Uterus (tissue), 2 donors: ENCODE results near the gene TDRD9.

Experiments
- POLR2A ChIP-seq, 2 donors: fragments of 450-650 bp; IDR thresholded peaks; one replicate each; pipeline ENCODE4 v1.6.1; 2016; ENCODE audit warnings: antibody characterized with exemption in 2 of 2, mild to moderate bottlenecking in 1 of 2, moderate library complexity in 1 of 2
- TF ChIP-seq, protein P1 (sequence below), 4 experiments: fragments of 200-600 bp in 2 of 4; fragments of 450-650 bp in 2 of 4; sonication (generic) in 2 of 4; IDR thresholded peaks; one replicate each; pipeline ENCODE4 v1.5.1; 2016 to 2019; ENCODE audit warnings: antibody characterized with exemption in 4 of 4, mild to moderate bottlenecking in 2 of 4, moderate library complexity in 1 of 4

GRCh38 chr14:104025534-104025933, 97.3 kb downstream of the TDRD9 start:
- no peak for TF ChIP-seq POLR2A (IDR thresholded peaks at IDR 0.05)
- TF ChIP-seq, protein P1, sequence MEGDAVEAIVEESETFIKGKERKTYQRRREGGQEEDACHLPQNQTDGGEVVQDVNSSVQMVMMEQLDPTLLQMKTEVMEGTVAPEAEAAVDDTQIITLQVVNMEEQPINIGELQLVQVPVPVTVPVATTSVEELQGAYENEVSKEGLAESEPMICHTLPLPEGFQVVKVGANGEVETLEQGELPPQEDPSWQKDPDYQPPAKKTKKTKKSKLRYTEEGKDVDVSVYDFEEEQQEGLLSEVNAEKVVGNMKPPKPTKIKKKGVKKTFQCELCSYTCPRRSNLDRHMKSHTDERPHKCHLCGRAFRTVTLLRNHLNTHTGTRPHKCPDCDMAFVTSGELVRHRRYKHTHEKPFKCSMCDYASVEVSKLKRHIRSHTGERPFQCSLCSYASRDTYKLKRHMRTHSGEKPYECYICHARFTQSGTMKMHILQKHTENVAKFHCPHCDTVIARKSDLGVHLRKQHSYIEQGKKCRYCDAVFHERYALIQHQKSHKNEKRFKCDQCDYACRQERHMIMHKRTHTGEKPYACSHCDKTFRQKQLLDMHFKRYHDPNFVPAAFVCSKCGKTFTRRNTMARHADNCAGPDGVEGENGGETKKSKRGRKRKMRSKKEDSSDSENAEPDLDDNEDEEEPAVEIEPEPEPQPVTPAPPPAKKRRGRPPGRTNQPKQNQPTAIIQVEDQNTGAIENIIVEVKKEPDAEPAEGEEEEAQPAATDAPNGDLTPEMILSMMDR (IDR thresholded peaks at IDR 0.05) = no peak
